ENCODE results near the gene CNOT4. TPM values are rescaled to one million over a fixed set of nuclear protein-coding genes. Genes with fewer than 3 reads are reported as not detected.

CNOT4 gene
- total RNA-seq, 1 donor from 2014 or later = 25.8 TPM

GRCh38 chr7:135377171-135377570, 132.7 kb downstream of the CNOT4 start:
- intact Hi-C loops (cut with DNase I) = no loop called here
- ATAC-seq (no peak), DNase-seq (no peak)
- no peaks in the 10 kb centered on the region for H3K9me3 ChIP-seq
- TF ChIP-seq, protein P1, sequence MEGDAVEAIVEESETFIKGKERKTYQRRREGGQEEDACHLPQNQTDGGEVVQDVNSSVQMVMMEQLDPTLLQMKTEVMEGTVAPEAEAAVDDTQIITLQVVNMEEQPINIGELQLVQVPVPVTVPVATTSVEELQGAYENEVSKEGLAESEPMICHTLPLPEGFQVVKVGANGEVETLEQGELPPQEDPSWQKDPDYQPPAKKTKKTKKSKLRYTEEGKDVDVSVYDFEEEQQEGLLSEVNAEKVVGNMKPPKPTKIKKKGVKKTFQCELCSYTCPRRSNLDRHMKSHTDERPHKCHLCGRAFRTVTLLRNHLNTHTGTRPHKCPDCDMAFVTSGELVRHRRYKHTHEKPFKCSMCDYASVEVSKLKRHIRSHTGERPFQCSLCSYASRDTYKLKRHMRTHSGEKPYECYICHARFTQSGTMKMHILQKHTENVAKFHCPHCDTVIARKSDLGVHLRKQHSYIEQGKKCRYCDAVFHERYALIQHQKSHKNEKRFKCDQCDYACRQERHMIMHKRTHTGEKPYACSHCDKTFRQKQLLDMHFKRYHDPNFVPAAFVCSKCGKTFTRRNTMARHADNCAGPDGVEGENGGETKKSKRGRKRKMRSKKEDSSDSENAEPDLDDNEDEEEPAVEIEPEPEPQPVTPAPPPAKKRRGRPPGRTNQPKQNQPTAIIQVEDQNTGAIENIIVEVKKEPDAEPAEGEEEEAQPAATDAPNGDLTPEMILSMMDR (IDR thresholded peaks at IDR 0.05) = no peak
- no peak overlapping the region for H3K27ac ChIP-seq
- no peaks in the 10 kb centered on the region for H3K4me1 ChIP-seq
- H3K27me3 ChIP-seq = no peaks in the 10 kb centered on the region
- no peak overlapping the region for H3K4me3 ChIP-seq
- H3K36me3 ChIP-seq = no peaks in the 10 kb centered on the region

- TF ChIP-seq, protein P1 (IDR thresholded peaks at IDR 0.05) = no peak
- intact Hi-C loops (cut with DNase I) = no loop called here
- Histone ChIP-seq H3K4me3 (no peak overlapping the region), H3K4me1 (no peaks in the 10 kb centered on the region), H3K27me3 (no peaks in the 10 kb centered on the region), H3K27ac (no peak overlapping the region), H3K36me3 (no peaks in the 10 kb centered on the region), H3K9me3 (no peaks in the 10 kb centered on the region)
- no peak for ATAC-seq
- DNase-seq = no peak
Observed at GRCh38 chr7:135375908-135376699, 133.8 kb downstream of the CNOT4 start.

DNA sequence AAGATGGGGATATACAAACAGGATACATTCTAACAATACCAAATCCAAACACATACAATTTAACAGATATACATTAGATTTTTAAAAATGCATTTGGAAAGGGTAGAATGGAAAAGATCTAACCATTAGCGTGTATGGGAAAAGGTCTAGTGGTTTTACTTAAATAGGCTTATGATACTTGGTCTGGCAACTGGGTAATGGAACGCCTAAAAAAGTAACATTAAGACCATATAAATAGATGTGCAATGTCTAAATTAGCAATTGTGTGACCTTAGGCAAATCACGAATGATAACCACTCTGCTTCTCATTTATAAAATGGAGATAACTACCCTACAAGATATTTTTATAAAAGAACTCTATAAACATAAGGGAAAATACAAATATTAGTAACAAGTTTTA, 135.2 kb downstream of the CNOT4 start:
- DNase-seq (no peak), ATAC-seq (no peak)
- Histone ChIP-seq H3K4me3 (no peak overlapping the region), H3K27me3 (no peaks in the 10 kb centered on the region), H3K4me1 (no peaks in the 10 kb centered on the region), H3K36me3 (no peaks in the 10 kb centered on the region), H3K9me3 (no peaks in the 10 kb centered on the region), H3K27ac (no peak overlapping the region)
- intact Hi-C loops (cut with DNase I) = no loop called here
- TF ChIP-seq, protein P1 (IDR thresholded peaks at IDR 0.05) = no peak

- TF ChIP-seq, protein P1 (IDR thresholded peaks at IDR 0.05) = no peak
- DNase-seq = no peak
- no peaks in the 10 kb centered on the region for H3K27me3 ChIP-seq
- H3K9me3 ChIP-seq = no peaks in the 10 kb centered on the region
- no peak overlapping the region for H3K27ac ChIP-seq
- H3K36me3 ChIP-seq = no peaks in the 10 kb centered on the region
- no peak for ATAC-seq
- intact Hi-C loops (cut with DNase I) = no loop called here
- no peak overlapping the region for H3K4me3 ChIP-seq
- no peaks in the 10 kb centered on the region for H3K4me1 ChIP-seq
Observed at GRCh38 chr7:135372222-135372621, 137.7 kb downstream of the CNOT4 start.

DNA sequence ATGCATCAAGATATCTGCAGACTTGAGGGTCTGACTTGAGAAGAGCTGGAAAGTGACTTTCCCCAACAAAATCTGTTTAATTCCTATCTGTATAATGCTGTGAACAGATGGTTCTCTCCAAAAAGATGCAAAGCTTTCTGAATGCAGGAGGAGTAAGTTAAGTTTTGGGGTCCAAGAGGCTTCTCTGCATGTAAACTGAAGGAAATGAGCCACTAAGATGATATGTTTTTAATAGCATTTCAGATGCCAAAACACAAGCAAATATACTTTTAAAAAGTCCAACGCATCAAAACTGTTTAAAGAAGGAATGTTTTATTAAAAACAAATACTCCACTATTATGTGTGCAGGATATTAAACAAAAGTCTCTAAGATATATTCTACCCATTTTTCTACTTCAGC, 139.2 kb downstream of the CNOT4 start:
- H3K9me3 ChIP-seq = no peaks in the 10 kb centered on the region
- H3K36me3 ChIP-seq = no peaks in the 10 kb centered on the region
- no peak for DNase-seq
- ATAC-seq = no peak
- no peak overlapping the region for H3K27ac ChIP-seq
- H3K27me3 ChIP-seq = no peaks in the 10 kb centered on the region
- no peak overlapping the region for H3K4me3 ChIP-seq
- TF ChIP-seq, protein P1 (IDR thresholded peaks at IDR 0.05) = no peak
- H3K4me1 ChIP-seq = no peaks in the 10 kb centered on the region
- intact Hi-C loops (cut with DNase I) = no loop called here

All from upper lobe of right lung (tissue), 1 donor.